Measurements from ENCODE around the gene CD36. TPM values are rescaled to one million over a fixed set of nuclear protein-coding genes. Genes with fewer than 3 reads are reported as not detected.

CD36 gene
- total and polyA plus RNA-seq, 2 experiments from 2014 or later: 0.40 to 1.8 TPM

DNA sequence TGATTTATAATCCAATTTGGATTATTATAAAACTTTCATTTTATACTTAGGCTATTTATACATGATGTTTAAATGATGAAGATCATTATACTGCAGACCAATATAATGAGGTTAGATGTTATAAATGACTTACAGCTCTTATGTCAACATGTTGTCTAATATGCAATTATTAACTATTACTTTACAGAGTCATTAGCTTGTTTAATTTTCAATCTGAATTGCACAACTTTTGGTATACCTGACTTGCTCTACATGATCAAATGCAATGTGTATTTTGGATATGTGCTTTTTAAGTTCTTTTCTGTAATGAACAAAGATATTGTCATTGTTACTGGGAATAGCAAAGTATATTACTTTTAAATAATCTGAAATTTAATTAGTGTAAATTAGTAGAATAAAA, 569 bp downstream of the CD36 start (continued):
- TF ChIP-seq, protein P1, sequence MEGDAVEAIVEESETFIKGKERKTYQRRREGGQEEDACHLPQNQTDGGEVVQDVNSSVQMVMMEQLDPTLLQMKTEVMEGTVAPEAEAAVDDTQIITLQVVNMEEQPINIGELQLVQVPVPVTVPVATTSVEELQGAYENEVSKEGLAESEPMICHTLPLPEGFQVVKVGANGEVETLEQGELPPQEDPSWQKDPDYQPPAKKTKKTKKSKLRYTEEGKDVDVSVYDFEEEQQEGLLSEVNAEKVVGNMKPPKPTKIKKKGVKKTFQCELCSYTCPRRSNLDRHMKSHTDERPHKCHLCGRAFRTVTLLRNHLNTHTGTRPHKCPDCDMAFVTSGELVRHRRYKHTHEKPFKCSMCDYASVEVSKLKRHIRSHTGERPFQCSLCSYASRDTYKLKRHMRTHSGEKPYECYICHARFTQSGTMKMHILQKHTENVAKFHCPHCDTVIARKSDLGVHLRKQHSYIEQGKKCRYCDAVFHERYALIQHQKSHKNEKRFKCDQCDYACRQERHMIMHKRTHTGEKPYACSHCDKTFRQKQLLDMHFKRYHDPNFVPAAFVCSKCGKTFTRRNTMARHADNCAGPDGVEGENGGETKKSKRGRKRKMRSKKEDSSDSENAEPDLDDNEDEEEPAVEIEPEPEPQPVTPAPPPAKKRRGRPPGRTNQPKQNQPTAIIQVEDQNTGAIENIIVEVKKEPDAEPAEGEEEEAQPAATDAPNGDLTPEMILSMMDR (conservative IDR thresholded peaks at IDR 0.05; ENCODE audit: low read depth in 2 of 2): no peak
- TF ChIP-seq, protein P2, sequence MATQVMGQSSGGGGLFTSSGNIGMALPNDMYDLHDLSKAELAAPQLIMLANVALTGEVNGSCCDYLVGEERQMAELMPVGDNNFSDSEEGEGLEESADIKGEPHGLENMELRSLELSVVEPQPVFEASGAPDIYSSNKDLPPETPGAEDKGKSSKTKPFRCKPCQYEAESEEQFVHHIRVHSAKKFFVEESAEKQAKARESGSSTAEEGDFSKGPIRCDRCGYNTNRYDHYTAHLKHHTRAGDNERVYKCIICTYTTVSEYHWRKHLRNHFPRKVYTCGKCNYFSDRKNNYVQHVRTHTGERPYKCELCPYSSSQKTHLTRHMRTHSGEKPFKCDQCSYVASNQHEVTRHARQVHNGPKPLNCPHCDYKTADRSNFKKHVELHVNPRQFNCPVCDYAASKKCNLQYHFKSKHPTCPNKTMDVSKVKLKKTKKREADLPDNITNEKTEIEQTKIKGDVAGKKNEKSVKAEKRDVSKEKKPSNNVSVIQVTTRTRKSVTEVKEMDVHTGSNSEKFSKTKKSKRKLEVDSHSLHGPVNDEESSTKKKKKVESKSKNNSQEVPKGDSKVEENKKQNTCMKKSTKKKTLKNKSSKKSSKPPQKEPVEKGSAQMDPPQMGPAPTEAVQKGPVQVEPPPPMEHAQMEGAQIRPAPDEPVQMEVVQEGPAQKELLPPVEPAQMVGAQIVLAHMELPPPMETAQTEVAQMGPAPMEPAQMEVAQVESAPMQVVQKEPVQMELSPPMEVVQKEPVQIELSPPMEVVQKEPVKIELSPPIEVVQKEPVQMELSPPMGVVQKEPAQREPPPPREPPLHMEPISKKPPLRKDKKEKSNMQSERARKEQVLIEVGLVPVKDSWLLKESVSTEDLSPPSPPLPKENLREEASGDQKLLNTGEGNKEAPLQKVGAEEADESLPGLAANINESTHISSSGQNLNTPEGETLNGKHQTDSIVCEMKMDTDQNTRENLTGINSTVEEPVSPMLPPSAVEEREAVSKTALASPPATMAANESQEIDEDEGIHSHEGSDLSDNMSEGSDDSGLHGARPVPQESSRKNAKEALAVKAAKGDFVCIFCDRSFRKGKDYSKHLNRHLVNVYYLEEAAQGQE (IDR thresholded peaks at IDR 0.05; ENCODE audit: unreplicated experiment): no peak
- TF ChIP-seq ZNF331 (CRISPR knock-in tag; IDR thresholded peaks at IDR 0.05; ENCODE audit: low read depth) (no peak), JUNB (IDR thresholded peaks at IDR 0.05; ENCODE audit: unreplicated experiment) (no peak), EZH2phosphoT487 (IDR thresholded peaks at IDR 0.05; ENCODE audit: unreplicated experiment) (no peak), STAT1 (IDR thresholded peaks at IDR 0.05; ENCODE audit: unreplicated experiment) (no peak), NANOG (IDR thresholded peaks at IDR 0.05; ENCODE audit: borderline replicate concordance) (no peak)

DNA sequence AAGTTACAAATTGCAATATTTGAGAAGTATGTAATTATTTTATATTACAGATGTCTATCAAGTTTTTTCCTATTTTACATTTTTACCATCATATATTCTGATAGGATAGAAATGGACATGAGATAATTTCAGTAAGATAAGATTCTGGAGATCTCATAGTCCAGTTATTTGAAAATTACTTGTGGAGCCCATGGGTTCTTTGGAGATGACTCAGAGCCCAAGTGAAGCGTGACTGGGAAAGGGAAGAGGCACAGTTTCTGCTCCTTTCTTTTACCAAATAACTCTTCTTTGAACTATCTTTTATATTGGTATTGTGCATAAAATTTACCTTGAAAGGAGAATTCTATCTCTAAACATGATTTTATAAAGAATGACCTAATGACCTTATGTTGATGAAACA, 2.4 kb downstream of the CD36 start:
- Histone ChIP-seq H3K4me2 (no peak overlapping the region), H3K27me3 (ENCODE audit: insufficient read depth) (no peaks in the 10 kb centered on the region), H2AFZ (no peak overlapping the region), H3K27ac (ENCODE audit: low read depth) (no peak overlapping the region), H3K36me3 (ENCODE audit: insufficient read depth) (no peaks in the 10 kb centered on the region), H3K79me2 (replicated peaks; ENCODE audit: insufficient read depth) (no peaks in the 10 kb centered on the region), H3K4me3 (no peak overlapping the region), H3K4me1 (ENCODE audit: insufficient read depth) (peaks cover 7% of the 10 kb centered on the region), H3K9me2 (ENCODE audit: insufficient read depth) (no peaks in the 10 kb centered on the region), H3F3A (replicated peaks; ENCODE audit: low read depth) (no peaks in the 10 kb centered on the region), H4K20me1 (replicated peaks; ENCODE audit: insufficient read depth) (no peaks in the 10 kb centered on the region)
- Mint-ChIP-seq H3K27me3 (ENCODE audit: insufficient read depth, low read depth, poor library complexity) (no peaks in the 10 kb centered on the region), H3K4me3 (no peak overlapping the region), H3K27ac (no peak overlapping the region), H3K9me3 (no peaks in the 10 kb centered on the region), H3K4me1 (peaks cover 6% of the 10 kb centered on the region), H3K36me3 (ENCODE audit: low read depth) (no peaks in the 10 kb centered on the region)
- DNase-seq (ENCODE audit: low spot score): no peak
- no peak for ATAC-seq
- no peak for TF ChIP-seq ZNF331 (CRISPR knock-in tag; IDR thresholded peaks at IDR 0.05; ENCODE audit: low read depth)
- no peak for TF ChIP-seq NANOG (IDR thresholded peaks at IDR 0.05; ENCODE audit: borderline replicate concordance)
- TF ChIP-seq EZH2 (IDR thresholded peaks at IDR 0.05; ENCODE audit: low read depth, unreplicated experiment): no peak
- TF ChIP-seq, protein P1 (conservative IDR thresholded peaks at IDR 0.05; ENCODE audit: low read depth in 2 of 2): no peak
- no peak for TF ChIP-seq STAT1 (IDR thresholded peaks at IDR 0.05; ENCODE audit: unreplicated experiment)
- TF ChIP-seq JUNB (IDR thresholded peaks at IDR 0.05; ENCODE audit: unreplicated experiment): no peak
- no peak for TF ChIP-seq CREB1 (CRISPR knock-in tag; IDR thresholded peaks at IDR 0.05; ENCODE audit: low read depth)
- no peak for TF ChIP-seq POLR2AphosphoS5 (IDR thresholded peaks at IDR 0.05; ENCODE audit: low read depth)
- TF ChIP-seq, protein P3, sequence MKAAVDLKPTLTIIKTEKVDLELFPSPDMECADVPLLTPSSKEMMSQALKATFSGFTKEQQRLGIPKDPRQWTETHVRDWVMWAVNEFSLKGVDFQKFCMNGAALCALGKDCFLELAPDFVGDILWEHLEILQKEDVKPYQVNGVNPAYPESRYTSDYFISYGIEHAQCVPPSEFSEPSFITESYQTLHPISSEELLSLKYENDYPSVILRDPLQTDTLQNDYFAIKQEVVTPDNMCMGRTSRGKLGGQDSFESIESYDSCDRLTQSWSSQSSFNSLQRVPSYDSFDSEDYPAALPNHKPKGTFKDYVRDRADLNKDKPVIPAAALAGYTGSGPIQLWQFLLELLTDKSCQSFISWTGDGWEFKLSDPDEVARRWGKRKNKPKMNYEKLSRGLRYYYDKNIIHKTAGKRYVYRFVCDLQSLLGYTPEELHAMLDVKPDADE (IDR thresholded peaks at IDR 0.05): no peak
- no peak for TF ChIP-seq EZH2phosphoT487 (IDR thresholded peaks at IDR 0.05; ENCODE audit: unreplicated experiment)
